ENCODE data around the gene MARK3.

MARK3 gene

GRCh38 chr14:103528146-103528586, 143.0 kb downstream of the MARK3 start:
- no peak for DNase-seq

- DNase-seq = peak; percentile 63 to 75
Observed at GRCh38 chr14:103528587-103529382, 143.6 kb downstream of the MARK3 start, which contains the start of gene TRMT61A. TSS of gene TRMT61A (plus strand) at chr14:103529196. CDS start at chr14:103529979, 783 bp downstream.

DNA sequence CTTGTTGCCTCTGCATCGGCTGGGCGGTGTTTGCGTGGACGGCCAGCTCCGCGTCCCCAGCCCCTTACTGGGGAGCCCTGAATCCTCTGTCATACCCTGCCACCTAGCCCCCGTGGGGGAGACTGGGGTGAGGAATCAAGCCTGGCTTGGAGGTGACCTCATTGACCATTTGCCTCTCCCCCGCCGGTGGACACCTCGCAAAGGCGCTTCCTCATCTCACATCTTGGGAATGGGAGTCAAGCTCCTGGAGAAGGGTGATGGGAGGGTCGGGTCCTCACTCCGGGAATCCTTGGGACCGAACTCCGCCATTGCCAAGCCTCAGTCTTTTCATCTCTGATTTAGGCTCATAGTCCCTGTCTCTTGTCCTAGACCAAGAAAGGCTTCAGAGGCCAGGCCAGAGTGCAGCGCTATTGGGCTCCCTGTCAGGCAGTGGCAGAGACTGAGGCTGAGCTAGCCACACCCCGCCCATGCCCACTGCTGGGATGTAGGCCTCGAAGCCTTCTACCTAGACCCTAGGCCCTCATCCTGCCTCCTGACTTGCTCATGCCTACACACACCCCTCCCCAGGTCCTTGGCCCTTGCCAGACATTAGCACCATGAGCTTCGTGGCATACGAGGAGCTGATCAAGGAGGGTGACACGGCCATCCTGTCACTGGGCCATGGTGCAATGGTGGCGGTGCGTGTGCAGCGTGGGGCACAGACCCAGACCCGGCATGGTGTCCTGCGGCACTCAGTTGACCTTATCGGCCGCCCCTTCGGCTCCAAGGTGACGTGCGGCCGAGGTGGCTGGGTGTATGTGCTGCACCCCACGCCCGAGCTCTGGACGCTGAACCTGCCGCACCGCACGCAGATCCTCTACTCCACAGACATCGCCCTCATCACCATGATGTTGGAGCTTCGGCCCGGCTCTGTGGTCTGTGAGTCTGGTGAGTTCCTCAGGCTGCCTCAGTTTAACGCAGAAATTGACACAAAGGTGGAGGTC, 144.5 kb downstream of the MARK3 start:
- DNase-seq = no peak

- no peak for DNase-seq
Observed at GRCh38 chr14:103530390-103530789, 145.2 kb downstream of the MARK3 start.

DNA sequence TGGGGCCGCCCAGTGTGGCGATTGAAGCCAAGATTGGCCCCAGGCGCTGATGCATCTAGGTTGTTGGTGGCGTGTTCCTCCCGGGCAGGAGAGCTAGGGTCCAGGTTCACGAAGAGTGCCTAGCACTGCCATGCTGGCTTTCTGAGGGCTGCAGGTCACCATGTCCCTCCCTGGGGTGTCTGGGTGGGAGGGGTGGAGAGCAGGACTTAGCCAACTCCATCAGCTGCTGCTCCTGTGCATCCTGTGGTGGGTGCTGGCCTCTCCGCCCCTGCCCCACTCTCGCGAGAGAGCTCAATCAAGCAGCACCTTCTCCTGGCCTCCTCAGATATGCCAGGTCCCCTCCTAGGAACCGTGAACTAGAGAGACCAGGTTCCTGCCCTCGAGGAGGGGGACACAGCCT, 145.6 kb downstream of the MARK3 start:
- DNase-seq = no peak

DNA sequence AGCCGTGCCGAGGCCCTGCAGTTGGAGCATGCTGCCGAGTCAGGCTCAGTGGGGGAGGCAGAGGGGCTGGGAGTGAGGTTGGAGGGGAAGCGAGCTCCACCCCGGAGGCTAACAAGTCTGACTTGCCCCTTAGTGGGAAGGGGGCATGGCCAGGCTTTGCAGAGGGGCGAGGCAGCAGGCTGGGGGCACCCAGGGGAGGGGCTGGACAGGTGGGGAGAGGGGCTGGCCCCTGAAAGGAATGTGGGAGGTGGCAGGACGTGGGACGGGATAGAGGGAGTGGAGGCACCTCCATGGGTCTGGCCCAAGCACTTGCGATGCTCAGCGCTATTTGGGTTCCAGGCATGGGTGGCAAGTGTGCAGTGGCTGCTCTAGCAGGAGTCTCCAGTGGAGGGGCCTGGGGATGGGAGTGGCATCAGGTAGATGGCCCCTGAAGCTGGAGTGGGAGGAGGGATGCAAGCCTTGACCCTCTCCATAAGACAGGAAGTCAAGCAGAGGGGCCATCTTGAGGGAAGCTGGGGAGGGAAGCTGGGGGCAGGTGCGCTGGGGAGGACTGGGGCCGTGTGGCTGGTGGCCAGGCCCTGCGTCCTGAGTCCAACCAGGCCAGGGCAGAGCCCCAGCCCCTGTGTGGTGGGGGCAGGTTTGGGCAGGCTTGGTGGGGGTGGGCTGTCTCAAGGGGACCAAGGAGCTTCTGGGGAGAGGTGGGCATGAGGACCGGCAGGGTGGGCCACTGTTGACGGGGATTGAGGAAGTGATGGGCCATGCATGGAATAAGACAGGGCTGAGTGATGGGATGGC, 146.4 kb downstream of the MARK3 start:
- DNase-seq = no peak

DNA sequence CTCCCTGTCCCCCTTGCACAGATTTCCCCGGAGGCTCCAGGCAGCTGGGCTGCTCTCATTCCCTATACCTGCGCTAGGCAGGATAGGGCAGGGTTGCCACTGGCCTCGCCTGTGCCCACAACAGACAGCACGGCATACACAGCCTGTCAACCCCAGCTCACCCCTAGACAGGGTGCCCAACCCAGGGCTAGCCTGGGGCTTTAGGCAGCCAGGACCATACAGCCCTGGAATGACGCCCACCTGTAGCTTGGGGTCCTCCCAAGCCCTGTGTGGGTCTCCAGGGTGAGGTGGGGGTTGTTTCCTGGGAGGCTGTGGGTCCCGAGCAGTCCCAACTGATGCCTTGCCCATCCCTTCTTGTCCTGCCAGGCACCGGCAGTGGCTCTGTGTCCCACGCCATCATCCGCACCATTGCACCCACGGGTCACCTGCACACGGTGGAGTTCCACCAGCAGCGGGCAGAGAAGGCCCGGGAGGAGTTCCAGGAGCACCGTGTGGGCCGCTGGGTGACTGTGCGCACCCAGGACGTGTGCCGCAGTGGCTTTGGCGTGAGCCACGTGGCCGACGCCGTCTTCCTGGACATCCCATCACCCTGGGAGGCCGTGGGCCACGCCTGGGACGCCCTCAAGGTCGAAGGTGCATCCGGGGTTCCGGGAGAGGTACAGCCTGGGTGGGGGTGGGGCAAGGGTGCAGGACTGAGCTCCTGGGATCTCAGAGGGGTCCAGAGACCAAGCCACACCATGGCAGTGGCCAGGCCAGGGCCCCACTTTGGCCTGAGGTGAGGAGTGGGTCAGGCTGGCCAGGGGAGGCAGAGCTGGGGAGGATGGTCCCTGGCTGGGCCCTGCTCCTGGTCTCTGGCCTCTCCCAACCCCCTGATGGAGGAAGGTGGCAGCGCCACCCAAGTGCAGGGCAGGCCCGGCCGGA, 147.3 kb downstream of the MARK3 start:
- DNase-seq = no peak

GRCh38 chr14:103533137-103533998, 148.2 kb downstream of the MARK3 start:
- DNase-seq = no peak

DNA sequence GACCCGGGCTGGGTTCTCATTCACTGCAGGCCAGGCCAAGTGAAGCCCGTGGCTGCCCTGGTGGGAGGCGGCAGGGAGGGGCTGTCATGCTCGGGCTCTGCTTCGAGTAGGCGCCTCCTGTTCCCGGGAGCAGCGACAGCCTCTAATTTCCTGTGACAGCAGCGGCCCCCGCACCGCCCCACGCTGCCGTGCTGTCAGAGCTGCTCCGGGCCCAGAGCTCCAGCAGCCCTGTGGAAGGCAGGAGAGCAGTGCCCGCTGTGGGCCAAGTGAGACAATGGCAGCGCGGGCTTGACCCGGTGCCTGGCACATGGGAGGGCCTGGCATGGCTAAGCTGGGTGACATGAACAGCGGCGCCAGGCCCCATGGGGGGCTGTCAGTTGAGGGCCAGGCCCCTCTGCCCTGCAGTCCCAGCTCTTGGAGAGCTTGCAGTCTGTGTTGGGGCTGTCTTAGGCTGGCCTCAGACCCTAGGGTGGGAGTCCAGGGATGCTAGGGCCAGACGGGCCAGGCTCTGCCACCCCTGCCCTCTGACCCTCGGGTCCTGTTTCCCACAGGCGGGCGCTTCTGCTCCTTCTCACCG, 148.9 kb downstream of the MARK3 start:
- DNase-seq = no peak

DNA sequence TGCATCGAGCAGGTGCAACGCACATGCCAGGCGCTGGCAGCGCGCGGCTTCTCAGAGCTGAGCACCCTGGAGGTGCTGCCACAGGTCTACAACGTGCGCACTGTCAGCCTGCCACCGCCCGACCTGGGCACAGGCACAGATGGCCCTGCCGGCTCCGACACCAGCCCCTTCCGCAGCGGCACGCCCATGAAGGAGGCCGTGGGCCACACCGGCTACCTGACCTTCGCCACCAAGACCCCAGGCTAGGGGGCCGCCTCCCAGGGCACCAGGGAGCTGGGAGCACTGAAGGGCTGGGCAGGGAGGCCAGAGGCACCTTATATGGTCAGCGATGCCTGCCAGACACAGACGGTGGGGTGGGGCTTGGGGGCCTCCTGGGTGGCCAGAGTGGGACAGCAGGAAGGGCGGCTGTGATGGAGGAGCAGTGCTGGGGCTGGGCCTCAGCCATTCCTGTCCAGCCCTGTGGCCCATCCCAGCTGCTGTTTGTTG, 149.4 kb downstream of the MARK3 start:
- no peak for DNase-seq

DNA sequence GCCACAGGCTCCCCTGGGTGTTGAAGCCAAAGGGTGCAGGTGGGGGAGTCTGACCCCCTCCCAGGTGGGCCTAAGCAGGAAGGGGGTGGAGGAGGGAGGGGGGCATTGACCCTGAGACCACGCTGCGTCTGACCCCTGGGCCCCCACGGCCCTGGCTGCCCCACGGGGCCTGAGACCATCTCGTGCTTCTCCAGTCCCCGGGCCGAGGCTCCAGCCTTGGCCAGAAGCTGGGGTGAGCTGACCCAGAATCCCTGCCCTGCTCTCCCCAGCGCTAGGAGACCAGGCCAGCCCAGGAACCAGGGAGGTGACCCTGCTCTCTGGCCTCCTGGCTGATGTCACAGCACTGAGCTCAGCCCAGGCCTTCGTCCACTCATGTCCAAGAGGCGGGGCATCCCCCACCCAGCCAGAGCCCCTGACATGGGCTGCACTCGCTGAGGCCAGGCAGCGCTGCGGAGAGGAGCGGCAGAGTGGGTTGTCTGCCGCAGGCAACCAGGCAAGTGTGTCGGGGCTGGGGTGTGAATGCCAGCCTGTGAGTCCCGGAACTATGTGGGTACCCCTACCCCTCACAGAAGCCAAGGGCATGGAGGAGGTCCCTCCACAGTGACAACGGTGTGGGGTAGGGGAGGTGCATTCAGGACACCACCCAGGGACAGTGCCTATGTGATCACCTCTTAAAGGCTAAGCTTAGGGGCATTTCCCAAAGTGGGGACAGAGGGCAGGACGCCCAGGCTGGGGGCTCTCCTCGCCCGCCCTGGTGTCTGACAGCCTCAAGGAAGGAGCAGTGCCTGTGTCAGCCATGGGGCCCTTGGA, 150.1 kb downstream of the MARK3 start:
- DNase-seq = no peak

DNA sequence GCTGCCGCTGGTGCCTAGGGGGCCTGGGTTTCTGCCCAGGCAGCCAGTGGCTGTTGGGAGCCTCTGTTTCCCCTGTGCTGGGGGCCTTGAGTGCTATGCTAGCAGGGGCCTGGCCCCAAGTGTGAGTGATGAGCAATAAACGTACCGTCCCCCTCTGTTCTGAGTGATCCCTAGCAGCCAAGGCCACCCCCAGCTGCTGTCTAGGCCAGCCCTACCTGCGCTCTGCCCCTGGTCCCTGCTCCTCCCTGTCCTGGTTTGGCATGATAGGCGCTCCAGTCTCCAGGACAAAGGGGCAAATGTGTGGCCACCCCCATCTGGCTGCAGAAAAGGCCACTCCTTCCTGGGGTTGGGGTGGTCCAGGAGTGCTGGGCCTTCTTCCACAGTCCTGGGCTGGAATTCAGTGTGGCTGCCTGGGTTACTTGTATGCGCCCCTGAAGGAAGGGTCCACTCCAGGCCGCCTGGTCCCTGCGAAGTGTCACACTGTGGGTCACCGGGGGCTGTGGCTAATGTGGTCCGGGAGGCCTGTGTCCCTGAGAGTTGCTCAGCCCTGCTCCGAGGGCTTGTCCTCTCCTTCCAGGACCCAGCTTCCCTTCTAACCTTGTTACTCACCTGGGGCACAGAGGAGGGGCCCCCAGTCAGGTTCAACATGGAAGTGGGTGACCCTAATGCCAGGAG, 150.8 kb downstream of the MARK3 start:
- no peak for DNase-seq

DNA sequence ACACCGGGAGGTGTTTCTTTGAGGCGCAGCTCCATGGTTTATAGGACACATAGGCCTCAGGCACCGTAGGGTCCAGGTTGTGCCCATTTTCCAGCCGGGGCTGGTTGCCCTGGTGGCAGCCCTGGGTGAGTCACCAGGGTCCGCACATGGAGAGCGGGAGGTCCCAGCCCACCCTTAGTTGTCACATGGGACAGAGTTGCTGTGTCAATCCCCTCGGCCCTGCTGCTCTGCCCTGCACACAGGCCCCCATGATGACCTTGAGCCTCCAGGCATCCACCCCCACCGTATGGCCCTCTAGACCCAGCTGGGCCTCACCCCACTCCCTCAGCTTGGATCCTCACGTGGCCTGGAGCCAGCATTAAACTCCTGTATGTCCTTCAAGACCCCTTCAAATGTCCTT, 151.5 kb downstream of the MARK3 start:
- DNase-seq = no peak

GRCh38 chr14:103537175-103537990, 152.2 kb downstream of the MARK3 start:
- no peak for DNase-seq

DNA sequence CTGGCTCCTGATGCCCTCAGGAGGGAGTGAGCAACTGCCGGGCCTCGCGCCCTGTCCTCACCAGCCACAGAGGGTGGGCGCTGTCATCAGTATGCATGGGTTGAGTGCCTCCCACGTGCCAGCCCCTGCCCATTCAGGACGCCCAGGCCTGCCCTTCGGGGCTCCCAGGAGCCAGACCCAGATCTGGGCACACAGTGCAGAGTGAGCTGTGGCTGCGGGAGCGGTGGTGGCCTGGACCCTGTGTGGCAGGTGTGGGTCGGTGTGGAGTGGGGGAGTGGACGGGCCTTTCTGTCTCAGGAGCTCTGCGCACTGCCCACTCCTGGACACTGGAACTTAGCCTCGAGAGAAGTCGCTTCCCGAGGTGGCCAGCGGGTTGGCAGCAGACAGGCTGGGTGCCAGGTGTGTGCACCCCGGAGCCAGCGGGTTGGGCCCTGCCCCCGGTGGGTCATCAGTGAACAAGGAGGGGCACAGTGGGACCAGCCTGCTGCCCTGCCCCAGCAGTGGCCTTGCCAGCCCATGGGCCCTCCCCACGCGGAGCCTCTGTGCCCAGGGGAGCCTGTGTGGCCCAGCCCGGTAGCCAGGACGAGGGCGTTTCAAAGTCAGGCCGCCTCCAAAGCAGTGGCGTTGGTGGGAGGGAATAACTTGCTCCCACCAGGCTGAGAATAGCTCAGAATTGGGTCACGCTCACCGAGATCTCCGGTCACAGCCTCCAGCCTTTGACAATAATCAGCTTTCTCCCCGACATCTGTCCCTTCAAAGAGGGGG, 153.3 kb downstream of the MARK3 start:
- no peak for DNase-seq

DNA sequence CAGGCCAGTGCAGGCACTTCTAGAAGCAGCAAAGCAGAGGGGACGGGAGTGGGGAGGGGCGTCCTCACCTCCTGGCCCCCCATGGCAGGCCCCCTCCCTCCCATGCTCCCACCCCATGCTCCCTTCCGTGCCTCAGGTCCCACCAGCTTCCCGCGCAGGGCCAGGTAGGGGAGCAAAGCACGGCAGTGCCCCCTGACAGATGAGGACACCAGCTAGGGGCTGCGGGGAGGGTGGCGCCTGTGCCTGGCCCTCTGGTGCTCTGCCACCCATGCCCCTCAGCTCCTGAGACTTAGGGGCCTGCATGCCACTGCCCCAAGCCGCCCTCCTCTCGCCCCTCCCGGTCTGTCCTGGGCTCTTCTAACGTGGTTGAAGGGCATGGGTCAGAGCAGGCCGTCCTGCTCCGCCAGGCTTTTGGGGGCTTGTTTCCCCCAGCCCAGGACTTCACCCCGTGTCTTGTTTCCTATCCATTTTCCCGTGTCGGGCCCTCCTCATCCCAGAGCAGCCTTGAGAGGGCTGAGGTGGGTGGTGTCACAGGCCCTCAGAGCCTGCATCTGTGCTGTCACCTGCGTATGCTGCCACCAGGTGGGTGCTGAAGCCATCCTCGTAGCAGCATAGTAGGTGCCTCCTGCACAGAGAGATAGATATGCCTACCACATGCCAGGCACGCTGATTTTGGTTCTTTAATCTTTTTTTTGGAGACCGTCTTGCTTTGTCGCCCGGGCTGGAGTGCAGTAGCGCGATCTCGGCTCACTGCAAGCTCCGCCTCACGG, 154.0 kb downstream of the MARK3 start:
- no peak for DNase-seq

All from stimulated activated CD4-positive, alpha-beta T cell treated with anti-CD3 and anti-CD28 coated beads, Interleukin-2, amount 100 ng/mL, for 48 hours (primary cell).